HG03575 (cell line): Measurements from ENCODE around the gene NSMF.

Experiments used
- ATAC-seq: cut with Tn5 transposase; IDR thresholded peaks from one replicate; pipeline ENCODE4 v1.9.1; 2021; ENCODE audit not compliant: unreplicated experiment, insufficient number of reproducible peaks, low FRiP score; ENCODE audit errors: extremely low read depth

NSMF gene

DNA sequence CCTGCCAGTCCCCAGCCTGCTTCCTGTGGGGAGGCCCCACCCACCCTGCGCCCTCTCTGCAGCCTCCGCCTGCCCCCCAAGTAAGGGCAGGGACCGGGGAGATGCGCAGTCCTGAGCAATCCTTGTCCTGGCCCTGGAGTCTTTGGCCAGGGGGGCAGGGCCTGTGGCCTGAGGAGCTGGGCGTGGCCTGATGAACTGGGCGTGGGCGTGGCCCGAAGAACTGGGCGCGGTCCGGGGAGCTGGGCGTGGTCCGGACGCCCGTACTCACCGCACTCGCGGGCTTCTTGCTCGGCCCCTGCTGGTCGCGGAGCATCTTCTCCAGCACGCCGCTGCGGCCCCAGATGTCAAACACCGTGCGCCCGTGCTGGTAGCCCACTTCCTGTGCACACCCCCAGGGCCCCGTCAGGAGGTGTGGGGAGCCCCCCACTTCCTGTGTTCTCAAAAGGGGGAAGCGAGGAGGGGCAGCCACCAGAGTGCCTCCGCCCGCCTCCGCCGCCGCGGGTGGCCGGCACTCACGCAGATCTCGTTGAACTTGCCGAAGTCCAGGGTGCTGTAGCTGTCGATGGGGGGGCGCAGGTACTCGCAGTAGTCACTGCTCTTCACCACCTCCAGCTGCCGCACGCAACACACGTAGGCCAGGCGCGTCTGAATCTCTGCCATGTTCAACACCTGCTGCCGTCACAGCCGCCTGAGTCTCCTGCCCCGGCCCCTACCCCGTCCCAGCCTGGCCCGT lies 2.7 kb upstream of the NSMF start:
- no peak for ATAC-seq

DNA sequence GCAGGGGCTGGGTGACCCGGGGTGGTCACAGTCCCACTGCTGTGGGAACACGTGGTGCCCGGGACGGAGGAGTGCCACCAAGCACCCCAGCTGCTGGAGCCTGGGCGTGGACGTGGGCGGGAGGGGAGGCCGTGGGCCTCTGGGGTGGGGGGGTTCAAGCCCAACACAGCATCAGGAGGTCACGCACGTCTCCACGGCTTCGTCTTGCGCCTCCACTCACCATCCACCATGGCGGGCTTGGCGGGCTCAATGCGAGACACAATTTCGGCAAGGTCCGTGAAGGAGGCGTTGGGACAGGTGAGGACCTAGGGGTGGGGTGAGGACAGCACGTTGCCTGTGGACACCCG lies 2.2 kb upstream of the NSMF start:
- ATAC-seq: no peak

DNA sequence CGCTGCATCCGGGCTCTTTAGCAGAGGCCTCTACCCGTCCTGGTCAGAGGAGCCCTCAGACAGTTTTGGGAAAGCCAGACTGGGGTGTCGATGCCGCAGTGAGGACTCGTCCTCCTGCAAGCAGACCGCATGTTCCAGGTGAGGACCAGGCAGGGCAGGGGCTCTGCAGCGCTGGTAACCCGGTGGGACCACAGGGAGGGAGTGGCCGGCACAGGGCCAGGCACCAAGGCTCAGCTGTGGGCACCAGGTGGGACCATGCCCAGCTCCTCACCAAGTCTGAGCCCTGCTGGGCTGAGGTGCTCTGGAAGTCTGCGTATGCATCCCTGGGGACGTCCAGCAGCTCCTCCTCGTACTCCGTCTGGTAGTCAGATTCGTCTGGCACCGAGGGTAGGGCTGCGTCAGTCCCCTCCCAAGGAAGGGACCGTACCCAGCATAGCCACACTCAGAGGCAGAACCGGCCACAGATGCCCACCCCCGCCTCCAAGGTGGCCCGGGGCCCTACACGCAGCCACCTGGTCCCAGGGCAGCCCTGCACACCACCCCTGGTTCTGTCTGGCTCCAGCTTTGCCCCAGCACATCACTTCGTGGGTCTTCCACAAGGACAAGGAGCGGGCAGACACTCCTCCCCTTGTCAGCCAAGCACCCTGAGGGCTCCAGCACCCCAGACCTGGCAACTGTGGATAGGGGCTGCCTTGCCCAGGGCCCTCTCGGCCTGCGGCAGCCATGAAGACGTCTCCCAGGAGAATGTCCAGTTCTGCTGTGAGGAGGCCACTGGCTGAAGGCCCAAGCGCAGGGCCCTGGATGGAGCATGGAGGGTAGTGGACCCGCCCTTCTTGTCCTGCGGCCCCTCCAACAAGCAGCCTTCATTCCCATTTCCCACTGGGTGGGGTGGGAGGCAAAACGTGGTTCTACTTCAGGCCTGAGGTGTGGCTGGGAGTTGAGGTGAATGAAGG lies 1.5 kb upstream of the NSMF start:
- ATAC-seq: no peak

DNA sequence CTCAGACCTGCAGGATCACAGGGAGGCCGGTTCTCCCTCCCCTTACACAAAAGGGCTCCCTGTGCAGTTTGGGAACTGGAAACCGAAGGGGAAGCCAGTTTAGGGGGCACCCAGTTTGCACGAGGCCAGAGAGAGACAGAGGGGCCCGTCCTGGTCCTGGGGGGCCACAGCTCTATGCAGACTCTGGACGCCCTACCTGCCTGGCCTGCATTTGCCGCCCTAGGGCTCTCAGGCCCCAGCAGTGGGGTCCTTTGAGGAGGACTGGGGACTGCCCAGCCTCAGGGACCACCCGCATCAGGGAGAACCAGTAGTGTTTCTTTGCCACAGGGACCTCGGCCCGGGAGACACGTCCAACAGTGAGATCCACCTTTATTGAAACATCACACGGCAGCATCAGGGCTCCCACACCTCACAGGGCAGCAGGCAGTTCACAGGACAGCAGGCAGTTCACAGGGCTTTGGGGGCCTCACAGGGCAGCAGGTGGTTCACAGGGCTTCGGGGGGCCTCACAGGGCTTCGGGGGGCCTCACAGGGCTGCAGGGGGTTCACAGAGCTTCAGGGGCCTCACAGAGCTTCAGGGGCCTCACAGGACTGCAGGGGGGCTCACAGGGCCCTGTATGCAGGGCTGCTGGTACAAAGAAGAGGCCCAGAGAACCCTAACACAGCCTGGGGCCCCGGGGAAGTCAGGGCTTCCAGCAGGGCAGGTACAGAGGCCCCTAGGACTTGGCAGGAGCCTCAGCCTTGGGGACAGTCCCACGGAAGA lies 648 bp upstream of the NSMF start:
- no peak for ATAC-seq

DNA sequence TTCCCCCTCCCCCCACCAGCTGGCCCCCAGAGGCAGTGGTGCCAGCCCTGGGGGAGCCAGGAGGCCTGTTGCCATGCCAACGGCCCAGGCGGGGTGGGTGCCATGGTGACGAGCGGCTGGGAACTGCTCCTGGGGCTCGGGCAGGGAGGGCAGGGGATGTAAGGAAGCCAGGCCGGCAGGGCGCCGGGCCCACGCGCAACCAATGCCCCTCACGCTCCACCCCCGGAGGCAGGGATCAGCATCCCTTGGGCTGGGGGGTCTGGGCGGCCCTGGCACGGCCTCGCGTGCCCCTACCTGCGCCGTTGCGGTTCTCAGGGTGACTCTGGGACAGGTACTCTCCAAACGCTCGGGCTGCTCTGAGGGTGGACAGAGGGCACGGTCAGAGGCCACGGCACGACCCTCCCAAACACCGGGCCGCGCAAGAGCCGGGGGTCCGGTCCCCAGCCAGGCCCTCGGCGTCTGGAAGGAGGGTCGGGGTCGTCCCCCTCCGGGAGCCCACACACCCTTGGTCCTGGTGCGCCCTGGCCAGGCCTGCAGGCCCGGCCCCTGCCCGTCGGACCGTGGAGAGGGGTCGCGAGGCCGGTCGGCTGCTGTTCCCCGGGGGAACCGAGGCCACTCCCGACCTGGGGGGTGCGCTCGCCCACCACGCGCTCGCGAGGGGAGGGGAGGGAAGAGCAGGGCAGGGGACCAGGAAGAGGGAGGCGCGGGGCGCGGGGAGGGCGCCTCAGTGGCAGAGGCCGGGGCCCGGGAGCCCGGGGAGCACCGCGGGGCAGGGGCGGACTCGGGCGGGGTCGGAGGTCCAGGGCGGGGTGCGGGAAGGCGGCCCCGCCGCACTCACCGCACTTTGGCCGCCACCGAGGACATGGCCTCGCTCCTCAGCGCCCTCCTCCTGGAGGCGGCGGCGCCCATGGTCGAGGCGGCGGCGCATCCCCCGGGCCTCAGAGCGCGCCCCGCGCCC lies 661 bp downstream of the NSMF start:
- no peak for ATAC-seq

DNA sequence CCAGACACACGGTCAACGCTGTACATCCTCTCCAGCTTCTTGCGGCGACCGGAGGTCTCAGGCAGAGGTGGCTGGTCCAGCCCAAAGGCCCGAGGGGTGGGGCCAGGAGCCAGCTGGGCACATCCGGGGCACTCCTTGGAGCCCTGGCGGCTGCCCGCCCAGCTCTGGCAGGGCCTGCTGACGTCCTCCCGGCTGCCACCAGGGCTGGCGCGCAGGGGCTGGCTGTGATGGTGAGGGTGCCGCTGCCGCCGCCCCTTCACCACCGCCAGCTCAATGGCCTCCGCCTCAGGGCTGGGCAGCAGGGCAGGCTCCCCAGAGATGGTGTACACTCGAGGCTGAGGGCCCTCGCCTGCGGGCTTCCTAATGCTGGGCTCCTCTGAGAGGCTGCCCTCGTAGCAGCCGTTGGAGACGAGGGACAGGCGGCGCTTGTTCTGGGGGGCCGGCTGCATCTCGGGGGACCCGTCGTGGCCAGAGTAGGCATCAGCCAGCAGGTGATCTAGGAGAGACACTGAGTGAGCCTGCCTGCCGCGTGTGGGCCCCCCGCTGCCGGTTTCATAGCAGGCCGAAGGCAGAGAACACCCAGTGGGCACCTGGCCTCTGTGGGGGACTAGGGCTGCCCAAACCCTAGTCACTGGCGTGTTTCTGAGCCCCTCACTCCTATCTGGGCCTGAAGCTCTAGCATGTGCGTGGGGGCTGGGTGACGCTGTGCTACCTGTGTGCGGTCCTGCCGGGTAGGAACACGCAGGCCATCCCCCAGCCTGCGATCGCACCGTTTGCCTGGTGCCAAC lies 1.5 kb downstream of the NSMF start:
- ATAC-seq: no peak

DNA sequence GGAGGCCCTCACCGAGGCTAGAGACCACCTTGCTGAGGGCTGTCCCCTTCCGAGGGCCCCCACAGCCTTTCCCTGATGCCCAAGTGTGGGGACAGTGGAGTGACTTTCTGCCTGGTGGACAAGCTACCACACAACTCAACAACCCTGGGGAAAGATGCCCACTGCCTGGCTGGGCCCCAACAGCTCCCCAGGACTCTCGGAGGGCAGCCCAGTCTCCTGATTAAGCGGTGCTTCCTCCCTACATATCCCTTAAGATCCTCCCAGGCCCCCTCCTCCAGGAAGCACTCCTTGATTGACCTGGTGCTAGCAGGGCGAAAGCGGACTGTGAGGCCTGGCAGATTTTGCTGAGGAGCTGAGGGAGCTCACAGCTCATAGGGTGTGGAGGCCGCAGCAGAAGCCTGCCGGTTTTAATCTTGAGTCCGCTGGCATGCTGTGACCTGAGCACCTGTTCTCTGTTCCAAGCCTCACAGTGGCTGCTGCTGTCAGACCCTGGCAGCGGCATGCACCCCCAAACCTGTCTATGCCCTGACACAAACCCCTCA lies 2.2 kb downstream of the NSMF start:
- no peak for ATAC-seq

DNA sequence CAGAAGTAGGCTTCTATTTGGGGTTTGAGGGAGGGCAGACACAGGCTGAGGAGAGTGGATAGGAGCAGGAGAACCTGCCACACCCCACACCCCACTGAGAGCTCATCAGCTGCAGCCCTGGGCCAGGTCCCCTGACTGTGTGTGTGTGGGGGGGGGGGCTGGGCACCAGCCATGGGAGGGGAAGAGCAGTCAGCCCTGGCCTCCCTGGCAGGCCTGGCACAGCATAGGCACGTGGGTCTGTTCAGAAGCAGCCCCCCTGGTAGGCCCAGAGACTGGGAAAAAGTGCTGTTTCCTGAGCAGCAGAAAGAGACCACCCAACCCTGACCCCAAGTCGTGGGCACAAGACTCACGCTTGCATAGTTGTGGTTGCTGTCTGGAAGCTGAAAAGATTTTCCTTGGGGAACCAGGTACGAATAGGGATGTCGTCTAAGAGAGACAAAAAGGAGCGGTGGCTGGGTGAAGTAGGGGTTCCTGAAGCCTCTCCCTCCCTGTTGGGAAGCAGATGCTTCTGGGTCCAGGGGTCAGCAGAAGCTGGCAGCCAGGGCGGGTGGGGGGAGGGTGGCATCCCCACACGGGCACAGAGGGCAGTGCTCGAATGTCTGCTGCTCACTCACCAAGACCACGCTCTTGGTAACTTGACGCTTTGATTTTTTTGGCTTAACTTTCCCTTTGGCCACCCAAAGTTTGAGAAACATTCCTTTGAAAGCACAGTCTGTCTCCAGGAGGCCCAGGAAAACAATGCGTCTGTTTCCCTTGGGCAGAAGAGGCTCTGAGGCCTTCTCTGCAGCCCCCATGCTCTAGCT lies 2.9 kb downstream of the NSMF start:
- ATAC-seq: no peak

DNA sequence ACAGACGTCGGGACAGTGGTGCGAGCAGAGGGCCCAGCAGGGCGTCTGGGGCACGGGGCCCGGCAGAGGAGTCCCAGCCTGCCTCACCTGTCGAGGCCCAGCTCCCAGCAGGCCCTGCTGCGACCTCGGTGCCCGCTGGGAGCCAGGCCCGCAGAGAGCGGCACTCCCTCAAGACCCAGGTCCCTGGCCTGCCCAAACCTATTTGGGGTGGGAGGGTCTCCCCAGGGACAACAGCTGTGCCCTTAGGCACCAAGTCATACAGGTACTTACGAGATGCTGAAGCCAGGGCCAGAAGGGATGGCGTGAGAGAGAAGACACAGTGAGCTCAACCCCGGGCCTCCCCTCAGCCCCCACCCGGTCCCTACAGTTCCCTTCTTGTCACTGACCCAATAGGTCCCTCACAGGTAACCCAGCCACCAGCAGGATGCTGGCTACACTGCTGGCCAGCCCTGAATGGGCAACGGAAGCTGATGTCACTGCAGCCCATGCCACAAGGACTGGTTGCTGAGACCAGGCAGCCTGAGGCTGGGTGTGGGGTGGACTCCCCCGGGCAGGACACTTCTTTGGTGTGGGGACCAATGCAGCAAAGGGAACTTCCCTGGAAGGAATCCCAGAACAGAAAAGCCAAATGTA lies 3.7 kb downstream of the NSMF start:
- ATAC-seq: no peak

DNA sequence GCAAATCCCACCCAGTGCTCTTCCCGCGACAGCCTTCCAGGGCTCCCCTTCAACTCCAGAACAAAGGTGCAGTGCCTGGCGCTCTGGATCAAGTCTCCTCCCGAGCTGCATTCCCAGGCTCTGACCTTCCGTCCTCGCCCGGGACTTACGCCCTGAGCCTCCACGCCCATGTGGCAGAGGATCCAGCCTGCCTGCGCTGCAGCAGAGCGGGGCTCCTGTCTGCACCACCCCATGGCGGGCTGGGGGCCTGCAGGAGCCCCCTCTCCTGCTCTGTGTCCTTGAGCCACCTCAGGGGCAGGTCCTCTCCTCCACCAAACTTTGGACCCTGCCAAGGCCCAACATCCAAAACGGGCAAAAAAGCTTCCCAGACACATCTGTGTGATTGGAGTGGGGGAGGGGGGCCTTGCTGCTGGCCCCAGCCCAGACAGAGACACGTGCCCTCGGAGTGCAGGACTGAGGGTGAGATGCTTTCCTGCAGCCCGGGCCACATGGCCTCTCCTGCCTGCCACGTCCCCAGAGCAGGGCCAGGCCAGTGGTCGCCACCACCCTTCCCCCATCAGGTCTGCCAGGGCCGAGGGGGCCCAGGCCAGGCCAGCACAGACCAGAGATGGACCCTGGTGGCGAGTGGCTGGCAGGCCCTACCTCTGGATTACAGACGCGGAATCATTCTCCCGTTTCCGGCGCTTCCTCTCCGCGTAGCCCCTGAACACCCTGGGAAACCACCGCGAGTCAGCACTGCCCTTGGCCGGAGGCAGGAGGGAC lies 4.4 kb downstream of the NSMF start:
- no peak for ATAC-seq

DNA sequence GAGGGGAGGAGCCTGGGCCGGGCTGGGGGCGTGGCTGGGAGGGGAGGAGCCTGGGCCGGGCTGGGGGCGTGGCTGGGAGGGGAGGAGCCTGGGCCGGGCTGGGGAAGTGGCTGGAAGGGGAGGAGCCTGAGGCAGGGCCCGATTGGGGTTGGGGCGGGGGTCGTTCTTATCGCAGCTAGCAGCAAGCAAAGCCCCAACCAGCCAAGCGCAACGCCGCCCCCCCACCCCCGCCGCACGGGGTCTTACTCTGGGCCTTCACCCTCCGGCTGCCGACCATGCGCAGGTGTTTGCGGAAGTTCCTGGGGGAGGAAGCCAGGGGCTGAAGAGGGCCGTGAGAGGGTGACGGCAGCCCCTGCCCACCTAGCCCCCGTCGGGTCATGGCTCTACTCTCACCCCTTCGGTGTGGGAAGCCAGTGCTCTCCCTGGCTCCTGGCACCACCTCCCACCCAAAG lies 5.0 kb downstream of the NSMF start:
- ATAC-seq: no peak

DNA sequence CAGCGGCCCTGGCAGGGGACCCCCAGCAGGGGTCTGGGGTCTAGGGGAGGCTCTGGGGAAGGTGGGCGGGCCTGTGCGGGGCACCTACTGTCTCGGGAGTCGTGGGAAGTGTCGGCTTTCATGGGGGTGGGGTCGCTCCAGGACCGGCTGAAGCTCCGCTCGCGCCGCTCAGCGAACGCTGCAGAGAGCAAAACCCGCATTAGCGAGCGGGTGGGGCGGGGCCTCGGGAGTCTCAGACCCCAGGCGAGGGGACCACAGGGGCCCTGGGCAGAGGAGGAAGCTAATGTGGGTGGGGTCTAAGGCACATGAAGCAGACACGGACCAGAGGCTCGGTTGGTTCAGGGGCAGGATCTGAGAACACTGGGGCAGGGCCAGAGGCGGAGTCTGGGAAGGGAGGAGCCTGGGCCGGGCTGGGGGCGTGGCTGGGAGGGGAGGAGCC lies 5.5 kb downstream of the NSMF start:
- ATAC-seq: no peak

DNA sequence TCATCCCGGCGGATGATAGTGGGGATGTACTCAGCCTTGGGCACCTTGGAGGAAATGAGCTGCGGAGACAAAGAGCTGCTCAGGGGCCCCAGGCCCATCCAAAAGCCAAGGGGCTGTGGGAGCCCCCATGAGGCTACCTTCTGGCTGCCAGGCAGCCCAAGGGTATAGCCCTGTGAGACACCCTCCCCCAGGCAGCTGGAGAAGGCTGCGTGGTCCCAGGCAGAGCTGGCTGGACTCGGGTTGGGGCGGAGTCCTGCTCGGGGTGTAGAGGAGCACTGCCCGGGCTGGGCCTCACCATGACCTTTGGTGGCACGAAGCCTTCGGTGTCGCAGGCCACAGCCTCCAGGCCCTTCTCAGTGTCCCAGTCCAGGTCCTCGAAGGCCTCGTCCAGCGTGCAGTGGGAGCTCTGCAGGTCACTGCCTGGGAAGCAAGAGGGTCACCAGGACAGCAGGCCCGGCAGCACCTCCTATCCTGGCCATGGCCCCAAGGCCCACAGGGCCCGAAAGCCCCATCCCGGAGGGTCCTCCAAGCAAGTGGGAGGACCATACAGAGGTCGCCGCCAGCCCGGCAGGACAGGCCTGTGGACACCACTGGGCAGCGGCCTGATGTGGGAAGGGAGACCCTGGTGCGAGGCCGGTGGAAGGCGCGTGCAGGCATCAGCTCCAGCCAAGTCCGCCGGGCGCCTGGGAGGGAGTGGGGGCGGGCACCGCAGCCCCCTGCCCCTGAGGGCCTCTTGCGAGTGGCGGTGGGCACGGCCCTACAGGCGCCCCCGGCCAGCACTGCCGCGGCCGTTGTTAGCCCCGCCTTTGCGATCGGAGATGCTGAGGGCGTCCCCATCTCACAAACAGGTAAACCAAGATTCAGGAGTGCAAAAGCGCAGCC lies 6.1 kb downstream of the NSMF start:
- ATAC-seq: no peak

DNA sequence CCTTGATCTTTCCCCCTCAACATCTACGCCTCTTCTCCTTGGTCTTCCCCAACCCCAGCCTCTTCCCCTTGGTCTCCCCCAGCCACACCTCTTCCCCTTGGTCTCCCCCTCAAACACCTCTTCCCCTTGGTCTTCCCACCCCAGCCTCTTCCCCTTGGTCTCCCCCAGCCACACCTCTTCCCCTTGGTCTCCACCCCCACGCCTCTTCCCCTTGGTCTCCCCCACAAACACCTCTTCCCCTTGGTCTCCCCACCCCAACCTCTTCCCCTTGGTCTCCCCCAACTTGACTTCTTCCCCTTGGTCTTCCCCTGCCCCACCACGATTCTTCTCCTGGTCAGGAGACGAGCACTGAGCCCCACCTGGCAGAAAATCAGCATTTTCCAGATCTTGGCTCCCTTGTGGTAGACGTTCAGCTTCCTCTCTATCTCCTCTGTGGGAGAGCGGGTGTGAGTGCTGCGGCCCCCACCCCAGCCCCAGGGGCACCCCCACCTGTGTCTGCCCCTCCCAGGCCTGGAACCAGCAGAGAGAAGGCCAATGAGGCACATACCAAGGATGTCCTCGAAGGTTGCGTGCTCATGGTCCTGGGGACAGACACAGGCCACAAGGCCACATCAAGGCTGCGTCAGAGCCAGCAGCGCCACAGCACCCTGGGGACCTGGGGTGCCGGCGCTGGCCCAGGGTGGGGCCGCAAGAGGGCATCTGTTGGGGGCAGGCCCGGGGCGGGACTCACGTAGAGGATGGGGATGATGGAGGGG lies 7.0 kb downstream of the NSMF start:
- no peak for ATAC-seq
